A549 (cell line): ENCODE measurements around the gene RPS25.

Experiments
- CBX2 ChIP-seq: fragments of 200-600 bp; sonication (generic); IDR thresholded peaks from 2 replicates; pipeline ENCODE4 v1.6.1; 2016; ENCODE audit warnings: low read depth, mild to moderate bottlenecking, borderline replicate concordance
- CHD4 ChIP-seq: fragments of 200-600 bp; sonication (generic); IDR thresholded peaks from 2 replicates; pipeline ENCODE4 v1.6.1; 2016; ENCODE audit warnings: antibody characterized with exemption, mild to moderate bottlenecking, borderline replicate concordance
- CTCF ChIP-seq: fragments of >200 bp; sonication (Bioruptor Twin); formaldehyde crosslinking; IDR thresholded peaks from 3 replicates; pipeline ENCODE4 v1.5.1; 2016
- ELK1 ChIP-seq: fragments of 150-350 bp; IDR thresholded peaks from 2 replicates; pipeline ENCODE4 v1.6.1; 2014; ENCODE audit warnings: low read depth, mild to moderate bottlenecking, low read length
- EP300 ChIP-seq, 2 experiments: fragments of >200 bp; sonication (Bioruptor Twin); formaldehyde crosslinking; IDR thresholded peaks; 2 replicates in 1 of 2; 3 replicates in 1 of 2; pipeline ENCODE4 v1.6.1; 2016 to 2017
- JUN ChIP-seq, 2 experiments: fragments of >200 bp; sonication (Bioruptor Twin); formaldehyde crosslinking; IDR thresholded peaks; 2 replicates in 1 of 2; 3 replicates in 1 of 2; pipeline ENCODE4 v1.6.1; 2016 to 2017
- POLR2A ChIP-seq: IDR thresholded peaks from 2 replicates; pipeline ENCODE4 v1.6.1; 2012; ENCODE audit warnings: mild to moderate bottlenecking, low read length
- RAD21 ChIP-seq, 2 experiments: fragments of >200 bp in 1 of 2; sonication (Bioruptor Twin) in 1 of 2; formaldehyde crosslinking in 1 of 2; IDR thresholded peaks in 1 of 2; conservative IDR thresholded peaks in 1 of 2; 2 replicates in 1 of 2; 3 replicates in 1 of 2; pipeline ENCODE4 v1.6.1; 2012 to 2018; ENCODE audit warnings: inconsistent platforms in 1 of 2
- SREBF2 ChIP-seq: fragments of 450-650 bp; IDR thresholded peaks from 2 replicates; pipeline ENCODE4 v1.6.1; 2014; ENCODE audit warnings: mild to moderate bottlenecking, moderate library complexity

- no peak for TF ChIP-seq ELK1
- no peak for TF ChIP-seq POLR2A
- no peak for TF ChIP-seq RAD21 (conservative IDR thresholded peaks at IDR 0.05 in 1 of 2, IDR thresholded peaks at IDR 0.05 in 1 of 2)
- TF ChIP-seq CTCF = no peak
- TF ChIP-seq EP300 (IDR thresholded peaks at IDR 0.05) = no peak
- TF ChIP-seq JUN (IDR thresholded peaks at IDR 0.05) = no peak
- no peak for TF ChIP-seq CBX2
- no peak for TF ChIP-seq SREBF2
- TF ChIP-seq CHD4 = no peak
These were observed 26.6 kb upstream of the RPS25 start for GRCh38 chr11:119044708-119045107.
